ENCODE measurements around the gene TRIM61. TPM values are rescaled to one million over a fixed set of nuclear protein-coding genes. Genes with fewer than 3 reads are reported as not detected.
"Not testable (repeated sequence)": the region's sequence is repeated elsewhere in the genome, so short reads cannot be mapped to it uniquely, and the experiment has no call there.

Gene TRIM61
- polyA plus RNA-seq, 1 experiment = 1.0 TPM

GRCh38 chr4:164952551-164952950, 24.9 kb downstream of the TRIM61 start:
- ChIA-PET POLR2A (no interaction called here), CTCF (no interaction called here)
- no peak for TF ChIP-seq CTCF (IDR thresholded peaks at IDR 0.05; ENCODE audit: insufficient read depth, low read depth, low read length)
- Histone ChIP-seq H3K27me3 (ENCODE audit: control insufficient read depth, insufficient read depth, low read length) (no peaks in the 10 kb centered on the region), H3K36me3 (ENCODE audit: control insufficient read depth, insufficient read depth, low read length) (no peaks in the 10 kb centered on the region), H3K4me3 (ENCODE audit: low read depth, low read length) (no peak overlapping the region)
- DNase-seq (ENCODE audit: low read depth) = no peak

GRCh38 chr4:164949448-164950143, 27.9 kb downstream of the TRIM61 start:
- Histone ChIP-seq H3K36me3 (ENCODE audit: control insufficient read depth, insufficient read depth, low read length) (no peaks in the 10 kb centered on the region), H3K27me3 (ENCODE audit: control insufficient read depth, insufficient read depth, low read length) (no peaks in the 10 kb centered on the region), H3K4me3 (ENCODE audit: low read depth, low read length) (no peak overlapping the region)
- ChIA-PET CTCF (interaction anchor here (0.6 to 2.3 kb wide), 3 partner anchors 8 to 181 kb away, joined by 3 to 6 read pairs (median 4); no protein-coding TSS in a partner anchor), POLR2A (no interaction called here)
- DNase-seq (ENCODE audit: low read depth) = no peak
- peak; percentile 22; the same call in 1 of the 2 replicates for TF ChIP-seq CTCF (IDR thresholded peaks at IDR 0.05; ENCODE audit: insufficient read depth, low read depth, low read length)

- CTCF ChIA-PET = interaction anchor here (1.4 to 2.3 kb wide), 2 partner anchors 11 to 180 kb away, joined by 4 to 6 read pairs; no protein-coding TSS in a partner anchor
- DNase-seq (ENCODE audit: low read depth) = no peak
- TF ChIP-seq CTCF (IDR thresholded peaks at IDR 0.05; ENCODE audit: insufficient read depth, low read depth, low read length) = no peak
- POLR2A ChIA-PET = no interaction called here
- Histone ChIP-seq H3K4me3 (ENCODE audit: low read depth, low read length) (no peak overlapping the region), H3K27me3 (ENCODE audit: control insufficient read depth, insufficient read depth, low read length) (no peaks in the 10 kb centered on the region), H3K36me3 (ENCODE audit: control insufficient read depth, insufficient read depth, low read length) (no peaks in the 10 kb centered on the region)
These were observed 28.5 kb downstream of the TRIM61 start for GRCh38 chr4:164948975-164949374.

- POLR2A ChIA-PET; H3K36me3 ChIP-seq (ENCODE audit: control insufficient read depth, insufficient read depth, low read length); H3K4me3 ChIP-seq (ENCODE audit: low read depth, low read length); DNase-seq (ENCODE audit: low read depth); H3K27me3 ChIP-seq (ENCODE audit: control insufficient read depth, insufficient read depth, low read length): not testable (repeated sequence)
- CTCF ChIA-PET = interaction anchor here (2.3 kb wide), 1 partner anchor 10 kb away, joined by 6 read pairs; no protein-coding TSS in a partner anchor
These were observed 29.5 kb downstream of the TRIM61 start for GRCh38 chr4:164948006-164948405.

GRCh38 chr4:164946810-164947209, 30.6 kb downstream of the TRIM61 start:
- no peak for TF ChIP-seq CTCF (IDR thresholded peaks at IDR 0.05; ENCODE audit: insufficient read depth, low read depth, low read length)
- H3K27me3 ChIP-seq (ENCODE audit: control insufficient read depth, insufficient read depth, low read length) = no peaks in the 10 kb centered on the region
- ChIA-PET POLR2A (no interaction called here), CTCF (no interaction called here)
- no peaks in the 10 kb centered on the region for H3K36me3 ChIP-seq (ENCODE audit: control insufficient read depth, insufficient read depth, low read length)
- DNase-seq (ENCODE audit: low read depth) = no peak
- no peak overlapping the region for H3K4me3 ChIP-seq (ENCODE audit: low read depth, low read length)

- no peak for DNase-seq (ENCODE audit: low read depth)
- Histone ChIP-seq H3K4me3 (ENCODE audit: low read depth, low read length) (no peak overlapping the region), H3K36me3 (ENCODE audit: control insufficient read depth, insufficient read depth, low read length) (no peaks in the 10 kb centered on the region), H3K27me3 (ENCODE audit: control insufficient read depth, insufficient read depth, low read length) (no peaks in the 10 kb centered on the region)
- no peak for TF ChIP-seq CTCF (IDR thresholded peaks at IDR 0.05; ENCODE audit: insufficient read depth, low read depth, low read length)
- CTCF ChIA-PET = no interaction called here
- POLR2A ChIA-PET = no interaction called here
These were observed 32.3 kb downstream of the TRIM61 start for GRCh38 chr4:164945146-164945545.
